Smooth muscle cell (in vitro differentiated cells): ENCODE results near the gene LRRTM2. TPM values are rescaled to one million over a fixed set of nuclear protein-coding genes. Genes with fewer than 3 reads are reported as not detected.

Experiments used
- DNase-seq: peaks from one replicate; lab custom pipeline; 2025; ENCODE audit not compliant: unreplicated experiment; lab: John Stamatoyannopoulos, UW
- H2AFZ ChIP-seq: fragments of 200-600 bp; sonication (generic); 2 replicates; pipeline ENCODE4 v1.6.0; 2016; ENCODE audit warnings: antibody characterized with exemption, low read depth, mild to moderate bottlenecking
- H3F3A ChIP-seq: fragments of 200-600 bp; sonication (generic); 2 replicates; pipeline ENCODE4 v1.6.0; 2017; ENCODE audit warnings: antibody characterized with exemption, low read depth
- H3K27ac ChIP-seq: fragments of 200-600 bp; sonication (generic); 2 replicates; pipeline ENCODE4 v1.5.1; 2016; ENCODE audit warnings: low read depth, mild to moderate bottlenecking
- H3K27me3 ChIP-seq: fragments of 200-600 bp; sonication (generic); 2 replicates; pipeline ENCODE4 v1.6.1; 2016; ENCODE audit warnings: low read depth, mild to moderate bottlenecking
- H3K36me3 ChIP-seq: fragments of 200-600 bp; sonication (generic); 2 replicates; pipeline ENCODE4 v1.5.1; 2016; ENCODE audit warnings: low read depth
- H3K4me1 ChIP-seq: fragments of 200-600 bp; sonication (generic); 2 replicates; pipeline ENCODE4 v1.5.1; 2016; ENCODE audit warnings: low read depth
- H3K4me2 ChIP-seq: fragments of 200-600 bp; sonication (generic); 2 replicates; pipeline ENCODE4 v1.6.0; 2016; ENCODE audit warnings: mild to moderate bottlenecking
- H3K4me3 ChIP-seq: fragments of 200-600 bp; sonication (generic); 2 replicates; pipeline ENCODE4 v1.5.1; 2016; ENCODE audit warnings: mild to moderate bottlenecking
- H3K79me2 ChIP-seq: fragments of 200-600 bp; sonication (generic); 2 replicates; pipeline ENCODE4 v1.6.0; 2016; ENCODE audit warnings: low read depth, mild to moderate bottlenecking
- H3K9ac ChIP-seq: fragments of 200-600 bp; sonication (generic); 2 replicates; pipeline ENCODE4 v1.6.0; 2016; ENCODE audit warnings: low read depth
- H3K9me3 ChIP-seq: fragments of 200-600 bp; sonication (generic); replicated peaks from 2 replicates; pipeline ENCODE4 v1.5.1; 2016; ENCODE audit warnings: low read depth
- H4K20me1 ChIP-seq: fragments of 200-600 bp; sonication (generic); 2 replicates; pipeline ENCODE4 v1.6.0; 2016; ENCODE audit warnings: low read depth
- CTCF ChIP-seq: fragments of 200-600 bp; sonication (generic); IDR thresholded peaks from 2 replicates; pipeline ENCODE4 v1.5.1; 2017; ENCODE audit warnings: borderline replicate concordance, mild to moderate bottlenecking, antibody characterized with exemption; ENCODE audit not compliant: insufficient read depth, poor library complexity, severe bottlenecking
- WGBS: methylation state at CpG from one replicate; pipeline ENCODE4 v1.1.7; 2016; ENCODE audit warnings: low lambda C conversion rate; 5-methylcytosine and 5-hydroxymethylcytosine counted together
- polyA plus RNA-seq: library from polyadenylated mRNA; unstranded; fragments of >200 nt; fragmentation: Nextera tagmentation; extraction: Ambion mirVana; gene quantifications from 2 replicates; pipeline ENCODE4 v1.2.1, GENCODE V29; 2016
- total RNA-seq: library from RNA; depleted of rRNA; stranded (reverse); fragments of >200 nt; gene quantifications from 2 replicates; pipeline ENCODE4 v1.2.3, GENCODE V29; 2014

The LRRTM2 gene
- total and polyA plus RNA-seq, 2 experiments from 2014 or later = 0.81 to 0.95 TPM

- no peak overlapping the region for H2AFZ ChIP-seq
- TF ChIP-seq CTCF = no peak
- H3K79me2 ChIP-seq = peaks cover 97% of the 10 kb centered on the region
- no peak overlapping the region for H3K4me3 ChIP-seq
- peaks cover 97% of the 10 kb centered on the region for H4K20me1 ChIP-seq
- no peaks in the 10 kb centered on the region for H3K9me3 ChIP-seq
- no peak for DNase-seq
- WGBS = 99% methylated on average over 3 of the region's 3 CpGs
- no peaks in the 10 kb centered on the region for H3K27me3 ChIP-seq
- H3K4me1 ChIP-seq = peaks cover 37% of the 10 kb centered on the region
- H3K9ac ChIP-seq = no peak overlapping the region
- H3K4me2 ChIP-seq = no peak overlapping the region
- peak overlapping the region; percentile 78 for H3K27ac ChIP-seq
- no peaks in the 10 kb centered on the region for H3F3A ChIP-seq
- no peaks in the 10 kb centered on the region for H3K36me3 ChIP-seq
Measured at GRCh38 chr5:138875946-138876345, 811 bp upstream of the LRRTM2 start.

GRCh38 chr5:138875552-138875875 is 379 bp upstream of the LRRTM2 start:
- peaks cover 97% of the 10 kb centered on the region for H3K79me2 ChIP-seq
- no peaks in the 10 kb centered on the region for H3K27me3 ChIP-seq
- H4K20me1 ChIP-seq = peaks cover 97% of the 10 kb centered on the region

GRCh38 chr5:138874241-138874640 is 894 bp downstream of the LRRTM2 start:
- Histone ChIP-seq H3K27me3 (no peaks in the 10 kb centered on the region), H2AFZ (no peak overlapping the region), H3K36me3 (no peaks in the 10 kb centered on the region), H3K4me3 (no peak overlapping the region), H3K9me3 (no peaks in the 10 kb centered on the region), H3K4me1 (peaks cover 55% of the 10 kb centered on the region), H3K79me2 (peaks cover 93% of the 10 kb centered on the region), H3F3A (no peaks in the 10 kb centered on the region), H3K9ac (peak overlapping the region; percentile 37), H3K27ac (peak overlapping the region; percentile 78), H3K4me2 (peak overlapping the region; percentile 79), H4K20me1 (peaks cover 96% of the 10 kb centered on the region)
- no peak for DNase-seq
- TF ChIP-seq CTCF = no peak
- WGBS = 77% methylated on average over 6 of the region's 6 CpGs

More at GRCh38 chr5:138875552-138875875, 379 bp upstream of the LRRTM2 start:
- H2AFZ ChIP-seq = no peak overlapping the region
- H3K9ac ChIP-seq = peak overlapping the region; percentile 37
- no peaks in the 10 kb centered on the region for H3F3A ChIP-seq
- peak overlapping the region; percentile 78 for H3K27ac ChIP-seq
- peak overlapping the region; percentile 79 for H3K4me2 ChIP-seq
- no peak for TF ChIP-seq CTCF
- 64% methylated on average over 2 of the region's 2 CpGs for WGBS
- H3K9me3 ChIP-seq = no peaks in the 10 kb centered on the region
- H3K4me1 ChIP-seq = peaks cover 42% of the 10 kb centered on the region
- DNase-seq = no peak
- H3K4me3 ChIP-seq = no peak overlapping the region
- no peaks in the 10 kb centered on the region for H3K36me3 ChIP-seq

- no peaks in the 10 kb centered on the region for H3K36me3 ChIP-seq
- no peaks in the 10 kb centered on the region for H3K27me3 ChIP-seq
- peaks cover 94% of the 10 kb centered on the region for H3K79me2 ChIP-seq
- H4K20me1 ChIP-seq = peaks cover 96% of the 10 kb centered on the region
- no peaks in the 10 kb centered on the region for H3F3A ChIP-seq
- no peak overlapping the region for H3K9ac ChIP-seq
- no peak overlapping the region for H3K4me3 ChIP-seq
- H3K4me2 ChIP-seq = peak overlapping the region; percentile 79
- no peak overlapping the region for H2AFZ ChIP-seq
- TF ChIP-seq CTCF = no peak
- WGBS = 94% methylated on average over 17 of the region's 17 CpGs
- DNase-seq = no peak
- no peaks in the 10 kb centered on the region for H3K9me3 ChIP-seq
- H3K27ac ChIP-seq = peak overlapping the region; percentile 78
- H3K4me1 ChIP-seq = peaks cover 55% of the 10 kb centered on the region
Measured at GRCh38 chr5:138873466-138874221, 1.5 kb downstream of the LRRTM2 start.
